Activated CD8-positive, alpha-beta memory T cell treated with anti-CD3 and anti-CD28 coated beads, Interleukin-2, amount 50 U/mL, for 1 hour (primary cell): ENCODE measurements around the gene TDRD6.

Experiments
- DNase-seq: peaks from one replicate; pipeline ENCODE4 v3.0.0-alpha.2; 2020; ENCODE audit errors: extremely low read depth

TDRD6 gene

DNA sequence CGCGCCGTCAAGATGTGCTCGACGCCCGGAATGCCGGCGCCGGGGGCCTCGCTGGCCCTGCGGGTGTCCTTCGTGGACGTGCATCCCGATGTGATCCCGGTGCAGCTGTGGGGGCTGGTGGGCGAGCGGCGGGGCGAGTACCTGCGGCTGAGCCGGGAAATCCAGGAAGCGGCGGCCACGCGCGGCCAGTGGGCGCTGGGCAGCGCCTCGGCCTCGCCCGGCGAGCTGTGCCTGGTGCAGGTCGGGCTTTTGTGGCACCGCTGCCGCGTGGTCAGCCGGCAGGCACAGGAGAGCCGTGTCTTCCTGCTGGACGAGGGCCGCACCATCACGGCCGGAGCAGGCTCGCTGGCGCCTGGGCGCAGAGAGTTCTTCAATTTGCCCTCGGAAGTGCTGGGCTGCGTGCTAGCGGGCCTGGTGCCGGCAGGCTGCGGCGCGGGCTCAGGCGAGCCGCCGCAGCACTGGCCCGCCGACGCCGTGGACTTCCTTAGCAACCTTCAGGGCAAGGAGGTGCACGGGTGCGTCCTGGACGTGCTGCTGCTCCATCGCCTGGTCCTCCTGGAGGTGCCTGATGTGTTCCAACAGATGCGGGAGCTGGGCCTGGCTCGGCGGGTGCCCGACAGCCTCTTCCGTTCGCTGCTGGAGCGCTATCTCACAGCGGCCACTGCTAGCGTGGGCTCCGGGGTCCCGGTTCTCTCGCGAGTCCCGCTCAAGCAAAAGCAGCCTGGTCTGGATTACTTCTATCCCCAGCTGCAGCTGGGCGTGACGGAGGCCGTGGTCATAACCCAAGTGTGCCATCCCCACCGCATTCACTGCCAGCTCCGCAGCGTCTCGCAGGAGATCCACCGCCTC is 656 bp downstream of the TDRD6 start:
- no peak for DNase-seq

GRCh38 chr6:46688966-46689335 is 1.3 kb downstream of the TDRD6 start:
- DNase-seq, result no peak

- DNase-seq, result no peak
Observed at GRCh38 chr6:46689657-46690056, 2.0 kb downstream of the TDRD6 start.

DNA sequence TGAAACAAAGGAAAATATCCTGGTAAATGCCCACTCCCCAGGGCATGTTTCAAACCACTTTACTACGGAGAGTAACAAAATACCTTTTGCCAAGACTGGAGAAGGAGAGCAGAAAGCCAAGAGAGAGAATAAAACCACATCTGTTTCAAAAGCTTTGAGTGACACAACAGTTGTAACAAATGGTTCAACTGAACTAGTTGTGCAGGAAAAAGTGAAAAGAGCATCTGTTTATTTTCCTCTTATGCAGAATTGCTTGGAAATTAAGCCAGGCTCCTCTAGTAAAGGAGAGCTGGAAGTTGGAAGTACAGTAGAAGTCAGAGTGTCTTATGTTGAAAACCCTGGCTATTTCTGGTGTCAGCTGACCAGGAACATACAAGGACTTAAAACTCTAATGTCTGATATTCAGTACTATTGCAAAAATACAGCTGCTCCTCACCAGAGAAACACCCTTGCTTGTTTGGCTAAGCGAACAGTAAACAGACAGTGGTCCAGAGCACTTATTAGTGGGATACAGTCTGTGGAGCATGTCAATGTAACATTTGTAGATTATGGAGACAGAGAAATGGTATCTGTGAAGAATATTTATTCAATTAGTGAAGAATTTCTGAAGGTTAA is 2.6 kb downstream of the TDRD6 start:
- no peak for DNase-seq

DNA sequence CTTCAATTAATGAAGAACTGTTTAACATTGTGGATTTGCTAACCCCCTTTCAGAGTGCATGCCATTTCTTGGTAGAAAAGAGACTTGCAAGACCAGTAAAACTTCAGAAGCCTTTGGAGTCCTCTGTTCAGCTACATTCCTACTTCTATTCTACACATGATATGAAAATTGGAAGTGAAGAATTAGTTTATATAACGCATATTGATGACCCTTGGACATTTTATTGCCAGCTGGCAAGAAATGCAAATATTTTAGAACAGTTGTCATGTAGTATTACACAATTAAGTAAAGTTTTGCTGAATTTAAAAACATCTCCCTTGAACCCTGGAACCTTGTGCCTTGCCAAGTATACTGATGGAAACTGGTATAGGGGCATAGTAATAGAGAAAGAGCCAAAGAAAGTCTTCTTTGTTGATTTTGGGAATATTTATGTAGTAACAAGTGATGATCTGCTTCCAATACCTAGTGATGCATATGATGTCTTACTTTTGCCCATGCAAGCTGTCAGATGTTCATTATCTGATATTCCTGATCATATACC is 3.3 kb downstream of the TDRD6 start:
- DNase-seq, result no peak

- DNase-seq, result no peak
Observed at GRCh38 chr6:46699970-46700369, 12.3 kb downstream of the TDRD6 start.

DNA sequence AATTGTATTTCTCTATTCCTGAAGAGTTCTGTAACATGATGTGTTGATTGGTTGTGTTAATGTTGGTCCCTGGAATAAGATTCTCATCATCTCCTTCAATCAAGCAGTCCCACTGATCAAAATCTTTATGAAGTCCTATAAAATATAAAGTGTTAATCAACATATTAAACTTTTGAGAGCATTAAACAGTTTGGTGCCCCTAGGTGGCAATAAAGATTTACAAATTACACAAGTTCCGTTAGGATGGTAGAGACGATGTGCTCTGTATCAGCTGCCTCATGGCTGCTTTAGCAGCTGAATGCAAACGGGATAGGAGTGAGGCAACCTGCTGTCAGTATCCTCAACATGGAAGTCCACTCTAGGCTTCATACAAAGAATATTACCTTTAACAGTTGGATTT is 16.9 kb downstream of the TDRD6 start:
- no peak for DNase-seq

DNA sequence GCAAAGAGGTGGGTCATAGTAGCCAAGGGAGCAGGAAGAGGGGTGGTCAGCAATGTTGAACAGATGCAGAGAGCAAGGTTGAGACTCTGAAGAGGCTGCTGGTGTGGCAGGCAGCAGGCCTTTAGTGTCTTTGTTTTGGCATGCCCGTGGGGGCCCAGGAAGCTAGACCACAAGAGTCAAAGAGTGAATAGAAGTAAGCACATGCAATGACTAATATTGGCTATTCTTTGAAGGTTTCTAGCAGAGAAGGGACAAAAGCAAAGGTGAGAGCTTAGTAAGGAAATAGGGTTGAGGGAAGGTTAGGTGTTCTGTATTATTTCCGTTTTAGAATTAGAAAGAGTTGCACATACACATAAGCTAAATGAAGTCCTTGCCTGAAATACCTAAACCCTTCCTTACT is 18.8 kb downstream of the TDRD6 start:
- DNase-seq, result no peak

GRCh38 chr6:46711491-46711890 is 23.8 kb downstream of the TDRD6 start:
- no peak for DNase-seq

DNA sequence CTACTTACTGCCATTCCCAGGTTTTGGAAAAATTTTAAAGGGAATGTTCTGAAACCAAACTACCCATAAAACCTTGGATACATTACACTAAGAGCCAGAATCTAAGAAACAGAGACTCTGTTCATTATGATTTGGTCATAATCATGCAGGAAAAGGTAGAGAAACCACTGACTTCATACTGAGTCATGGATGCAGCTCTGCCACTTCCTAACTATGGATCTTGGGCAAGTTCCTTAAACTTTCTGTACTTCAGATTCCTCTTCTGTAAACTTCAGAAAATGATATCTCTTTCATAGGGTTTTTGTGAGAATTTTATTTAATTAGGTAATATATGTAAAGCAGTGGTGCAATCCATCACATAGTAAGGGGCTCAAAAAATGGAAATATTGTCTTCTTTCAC is 27.5 kb downstream of the TDRD6 start:
- no peak for DNase-seq

GRCh38 chr6:46719099-46719498 is 31.4 kb downstream of the TDRD6 start:
- DNase-seq, result no peak

DNA sequence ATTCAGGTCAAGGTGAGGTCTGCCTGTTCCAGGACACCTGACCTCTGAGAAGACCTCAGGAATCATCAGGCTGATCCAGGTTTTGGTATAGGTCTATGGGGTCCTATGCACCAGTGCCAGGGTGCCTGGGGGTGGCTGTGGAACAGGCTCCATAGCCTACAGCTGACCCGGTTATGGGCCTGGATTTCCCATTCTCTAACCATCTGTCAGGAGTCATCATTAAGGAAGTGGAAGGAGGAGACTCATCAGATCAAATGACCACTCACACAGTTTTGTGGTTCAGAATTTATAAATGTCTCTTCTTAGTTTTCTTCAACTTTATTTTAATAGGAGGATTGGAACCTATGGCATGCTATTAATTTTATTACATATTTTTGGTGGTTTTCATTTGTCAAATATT is 32.7 kb downstream of the TDRD6 start:
- DNase-seq, result no peak

DNA sequence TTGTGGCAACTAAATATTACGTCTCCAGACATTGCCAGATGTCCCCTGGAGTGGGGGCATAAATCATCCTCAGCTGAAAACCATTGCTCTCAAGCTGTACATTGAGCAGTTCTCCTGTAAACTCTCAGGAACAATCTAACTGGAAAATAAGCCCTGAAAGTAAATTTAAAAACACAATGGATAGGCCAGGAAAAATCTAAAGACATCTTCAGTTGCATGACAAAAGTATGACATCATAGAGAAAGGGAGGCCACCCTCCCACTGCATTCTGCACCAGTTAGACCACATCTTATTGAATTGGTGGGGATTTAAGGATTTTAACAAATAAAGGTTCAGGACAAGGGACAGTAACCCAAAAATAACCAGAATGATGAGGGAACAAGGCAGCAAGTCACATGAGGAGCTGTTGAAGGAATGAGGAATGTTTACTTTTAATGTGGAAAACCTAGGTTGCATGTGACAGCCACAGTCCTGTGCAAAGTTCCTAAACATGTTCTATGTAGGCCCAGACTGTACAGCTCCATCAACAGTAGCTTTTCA is 42.2 kb downstream of the TDRD6 start:
- no peak for DNase-seq

- no peak for DNase-seq
Observed at GRCh38 chr6:46730921-46731461, 43.3 kb downstream of the TDRD6 start.

GRCh38 chr6:46733341-46733801 is 45.7 kb downstream of the TDRD6 start:
- DNase-seq, result no peak

DNA sequence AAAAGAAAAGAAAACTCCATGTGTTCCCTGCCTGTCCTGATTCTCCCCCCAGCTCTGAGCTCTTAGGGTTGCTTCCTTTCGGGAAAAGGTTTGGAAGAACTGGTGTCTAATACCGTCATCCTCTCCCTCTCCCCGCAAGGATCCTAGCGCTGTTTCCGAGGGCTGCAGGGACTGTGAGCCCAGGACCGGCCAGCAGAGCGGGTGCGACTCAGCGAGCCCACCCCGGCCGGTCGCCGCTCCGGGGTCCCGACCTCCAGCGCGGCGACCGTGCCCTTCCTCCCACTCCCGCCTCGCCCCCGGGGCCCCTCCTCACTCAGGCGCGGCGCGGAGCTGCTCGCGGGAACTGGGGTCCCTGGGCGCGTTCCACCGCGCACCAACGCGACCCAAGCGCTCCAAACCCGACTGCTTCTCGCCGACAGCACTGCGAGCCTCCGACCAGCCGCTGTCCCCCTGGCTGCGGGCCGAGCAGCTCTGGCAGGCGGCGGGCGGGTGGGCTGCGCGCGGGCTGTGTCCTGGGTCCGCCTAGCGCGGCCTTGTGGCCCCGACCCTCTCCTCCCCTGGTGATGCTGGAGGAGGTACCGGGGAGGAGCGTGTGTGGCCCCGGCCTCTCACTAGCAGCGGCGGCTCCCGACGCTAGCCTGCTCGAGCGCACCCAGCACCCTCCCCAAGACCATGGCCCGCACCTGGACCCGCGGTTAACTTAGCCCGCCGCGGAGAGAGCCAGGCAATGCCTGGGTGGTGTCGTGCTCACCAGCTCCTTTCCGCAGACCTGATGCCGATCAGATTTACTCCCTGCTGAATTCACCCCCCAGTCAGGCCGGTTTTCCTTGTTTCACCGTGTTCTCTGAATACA is 47.4 kb downstream of the TDRD6 start, which contains the start of gene PLA2G7:
TSS of gene PLA2G7 (minus strand) at position 509 of the 853 bp plus-strand sequence. CDS start 12,484 bp downstream, outside the sequence.
- DNase-seq, result no peak

DNA sequence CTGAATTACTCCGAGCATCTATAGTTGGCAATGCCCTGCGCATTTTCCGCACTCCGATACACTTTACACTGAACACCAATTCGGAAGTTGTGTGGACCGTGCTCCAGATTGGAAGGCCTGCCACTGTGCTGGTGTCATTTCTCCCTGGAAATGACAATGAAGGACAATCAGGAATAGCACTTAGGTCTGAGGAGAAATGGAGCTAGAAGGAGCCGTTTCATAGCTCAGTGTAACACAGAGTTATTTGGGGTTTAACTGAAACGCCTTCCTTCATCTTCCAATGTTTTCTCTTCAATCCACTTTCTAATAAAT is 48.0 kb downstream of the TDRD6 start:
- DNase-seq, result no peak

GRCh38 chr6:46736906-46737305 is 49.2 kb downstream of the TDRD6 start:
- DNase-seq, result no peak

GRCh38 chr6:46741482-46741881 is 53.8 kb downstream of the TDRD6 start:
- no peak for DNase-seq

- DNase-seq, result no peak
Observed at GRCh38 chr6:46741910-46742309, 54.2 kb downstream of the TDRD6 start.

DNA sequence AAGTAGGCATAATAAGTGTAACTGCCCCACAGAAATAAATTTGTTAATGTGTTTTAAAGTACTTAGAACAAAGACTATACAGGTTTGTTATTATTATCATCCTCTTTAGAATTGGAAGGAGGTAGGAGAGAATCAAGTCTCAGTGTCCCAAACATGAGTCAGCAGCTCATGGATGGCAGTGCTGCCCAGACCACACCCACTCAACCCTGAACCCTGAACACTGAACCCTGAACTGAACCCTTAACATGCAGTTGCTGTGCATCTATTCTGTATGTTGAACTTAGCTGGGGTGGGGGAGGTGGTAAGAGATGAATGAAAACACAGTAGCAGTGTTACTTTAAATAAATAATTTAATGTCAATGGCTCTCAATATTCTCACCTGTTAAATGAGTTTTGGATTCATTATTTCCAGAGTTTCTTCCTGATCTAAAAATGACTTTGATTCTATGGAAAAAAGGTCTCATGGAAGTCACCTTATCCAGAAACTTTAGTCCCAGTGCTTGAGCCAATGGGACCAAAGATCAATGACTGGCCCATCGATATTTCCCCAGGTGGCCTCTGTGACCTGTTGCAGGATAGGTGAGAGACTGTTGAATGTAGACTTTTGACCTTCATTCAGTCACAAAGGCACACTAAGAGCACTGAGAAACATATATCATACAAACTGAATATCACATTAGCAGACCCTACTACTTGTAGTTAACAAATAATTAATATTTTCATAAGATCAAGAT is 55.9 kb downstream of the TDRD6 start:
- DNase-seq, result no peak
